Breast epithelium (tissue), 4 donors: ENCODE results near the gene ZNF148. TPM values are rescaled to one million over a fixed set of nuclear protein-coding genes. Genes with fewer than 3 reads are reported as not detected.

Experiments used
- DNase-seq, 2 donors: peaks; one replicate each; pipeline ENCODE4 v3.0.0-alpha.2; 2019; ENCODE audit warnings: low spot score in 2 of 2
- H3K27ac ChIP-seq, 2 donors: fragments of 200-600 bp; sonication (generic) in 1 of 2; one replicate each; pipeline ENCODE4 v1.5.1; 2016 to 2019; ENCODE audit warnings: mild to moderate bottlenecking in 1 of 2
- H3K27me3 ChIP-seq, 2 donors: fragments of 200-600 bp; sonication (generic) in 1 of 2; one replicate each; pipeline versions ENCODE4 v1.5.1 to v1.6.0; 2017 to 2019; ENCODE audit warnings: control low read depth in 1 of 2, mild to moderate bottlenecking in 1 of 2
- H3K36me3 ChIP-seq: fragments of 200-600 bp; one replicate; pipeline ENCODE4 v1.5.1; 2019
- H3K4me1 ChIP-seq, 2 donors: fragments of 200-600 bp; sonication (generic); one replicate each; pipeline ENCODE4 v1.5.1; 2016 to 2019; ENCODE audit warnings: control low read depth in 1 of 2
- H3K4me3 ChIP-seq, 3 donors: fragments of 200-600 bp; sonication (generic); 1 replicate in 2 of 3; 2 replicates in 1 of 3; pipeline ENCODE4 v1.5.1; 2016 to 2019; ENCODE audit warnings: mild to moderate bottlenecking in 3 of 3, moderate library complexity in 2 of 3
- H3K9me3 ChIP-seq, 2 donors: fragments of 200-600 bp; sonication (generic) in 1 of 2; one replicate each; pipeline ENCODE4 v1.5.1; 2016 to 2019; ENCODE audit warnings: control low read depth in 1 of 2
- CTCF ChIP-seq, 3 donors: fragments of 450-650 bp; IDR thresholded peaks; one replicate each; pipeline ENCODE4 v1.5.1; 2016 to 2017; ENCODE audit warnings: antibody characterized with exemption in 3 of 3, mild to moderate bottlenecking in 3 of 3, moderate library complexity in 3 of 3
- POLR2A ChIP-seq: fragments of 450-650 bp; IDR thresholded peaks from one replicate; pipeline ENCODE4 v1.6.1; 2016; ENCODE audit warnings: antibody characterized with exemption, mild to moderate bottlenecking, moderate library complexity
- POLR2AphosphoS5 ChIP-seq, 3 donors: sonication (generic); formaldehyde crosslinking; IDR thresholded peaks; one replicate each; pipeline ENCODE4 v1.6.1; 2017; ENCODE audit warnings: antibody characterized with exemption in 3 of 3
- intact Hi-C: fragments of 100-400 bp; cut with DNase I; formaldehyde crosslinking; loops from one replicate; pipeline ENCODE4 v1.15.1; 2023; ENCODE audit warnings: low total_unique reads
- total RNA-seq, 3 donors: library from RNA; depleted of rRNA; stranded (reverse); fragments of >200 nt; gene quantifications; one replicate each; pipeline ENCODE4 v1.1.0, GENCODE V29; 2016

ZNF148 gene
- total RNA-seq, 3 donors from 2014 or later = 29.8 to 47.7 (median 31.8) TPM

GRCh38 chr3:125194849-125195601 lies 180.1 kb downstream of the ZNF148 start:
- no peaks in the 10 kb centered on the region for H3K4me1 ChIP-seq
- H3K4me3 ChIP-seq = no peak overlapping the region
- H3K36me3 ChIP-seq = no peaks in the 10 kb centered on the region
- intact Hi-C loops = no loop called here
- no peaks in the 10 kb centered on the region for H3K27me3 ChIP-seq
- no peak overlapping the region for H3K27ac ChIP-seq
- no peak for DNase-seq
- no peaks in the 10 kb centered on the region for H3K9me3 ChIP-seq
- TF ChIP-seq CTCF (IDR thresholded peaks at IDR 0.05) (no peak), POLR2A (no peak), POLR2AphosphoS5 (IDR thresholded peaks at IDR 0.05) (no peak)

GRCh38 chr3:125194061-125194848 lies 180.9 kb downstream of the ZNF148 start:
- Histone ChIP-seq H3K4me3 (no peak overlapping the region), H3K36me3 (no peaks in the 10 kb centered on the region), H3K4me1 (no peaks in the 10 kb centered on the region), H3K9me3 (no peaks in the 10 kb centered on the region), H3K27me3 (no peaks in the 10 kb centered on the region), H3K27ac (no peak overlapping the region)
- no peak for TF ChIP-seq POLR2A
- no peak for TF ChIP-seq POLR2AphosphoS5 (IDR thresholded peaks at IDR 0.05)
- TF ChIP-seq CTCF (IDR thresholded peaks at IDR 0.05) = no peak
- DNase-seq = no peak
- intact Hi-C loops = no loop called here

GRCh38 chr3:125192190-125193035 lies 182.7 kb downstream of the ZNF148 start:
- Histone ChIP-seq H3K9me3 (no peaks in the 10 kb centered on the region), H3K27ac (no peak overlapping the region), H3K4me1 (no peaks in the 10 kb centered on the region), H3K4me3 (no peak overlapping the region), H3K27me3 (no peaks in the 10 kb centered on the region), H3K36me3 (no peaks in the 10 kb centered on the region)
- no peak for TF ChIP-seq CTCF (IDR thresholded peaks at IDR 0.05)
- no peak for TF ChIP-seq POLR2AphosphoS5 (IDR thresholded peaks at IDR 0.05)
- TF ChIP-seq POLR2A = no peak
- no peak for DNase-seq
- intact Hi-C loops = no loop called here

- no peak for TF ChIP-seq POLR2A
- TF ChIP-seq CTCF (IDR thresholded peaks at IDR 0.05) = no peak
- TF ChIP-seq POLR2AphosphoS5 (IDR thresholded peaks at IDR 0.05) = no peak
- DNase-seq = no peak
- Histone ChIP-seq H3K4me1 (no peaks in the 10 kb centered on the region), H3K36me3 (no peaks in the 10 kb centered on the region), H3K4me3 (no peak overlapping the region), H3K9me3 (no peaks in the 10 kb centered on the region), H3K27ac (no peak overlapping the region), H3K27me3 (no peaks in the 10 kb centered on the region)
- intact Hi-C loops = no loop called here
These were observed 183.4 kb downstream of the ZNF148 start for GRCh38 chr3:125191730-125192129.
